HTERT RPE-1 (cell line): ENCODE data around the gene MYO1E.

Experiments
- in situ Hi-C: fragments of 300-500 bp; cut with MboI; formaldehyde crosslinking; loops from 4 replicates; pipeline ENCODE4 v1.14.3; 2020; ENCODE audit warnings: low sequenced_read_pairs

Gene MYO1E

GRCh38 chr15:59104602-59104911, 268.1 kb downstream of the MYO1E start:
- in situ Hi-C loops: no loop called here

- in situ Hi-C loops: no loop called here
These were observed 273.4 kb downstream of the MYO1E start for GRCh38 chr15:59099162-59099685.

GRCh38 chr15:59096429-59096828, 276.2 kb downstream of the MYO1E start:
- in situ Hi-C loops: no loop called here

GRCh38 chr15:59094077-59094476, 278.6 kb downstream of the MYO1E start:
- in situ Hi-C loops: no loop called here

- in situ Hi-C loops: no loop called here
These were observed 284.9 kb downstream of the MYO1E start for GRCh38 chr15:59087731-59088130.
